Fibroblast of lung (primary cell): ENCODE measurements around the gene AHR. TPM values are rescaled to one million over a fixed set of nuclear protein-coding genes. Genes with fewer than 3 reads are reported as not detected.
A peak's percentile ranks its signal among the peaks of the same experiment; 100 is the strongest.
"Not testable (repeated sequence)": the region's sequence is repeated elsewhere in the genome, so short reads cannot be mapped to it uniquely, and the experiment has no call there.

Experiments used
- DNase-seq, 2 donors: peaks; one replicate each; pipeline versions ENCODE4 v3.0.0 to v3.0.0-alpha.2; 2010; ENCODE audit warnings: low read depth in 2 of 2
- H2AFZ ChIP-seq: 2 replicates; pipeline ENCODE4 v1.5.1; 2012; ENCODE audit warnings: low read length, control low read depth, inconsistent platforms
- H3K27ac ChIP-seq: 2 replicates; pipeline ENCODE4 v1.5.1; 2011; ENCODE audit warnings: low read length, control low read depth; ENCODE audit not compliant: insufficient read depth
- H3K27me3 ChIP-seq: 2 replicates; pipeline ENCODE4 v1.5.1; 2011; ENCODE audit warnings: mild to moderate bottlenecking, low read length; ENCODE audit not compliant: control insufficient read depth, insufficient read depth
- H3K36me3 ChIP-seq: 2 replicates; pipeline ENCODE4 v1.5.1; 2011; ENCODE audit warnings: low read length; ENCODE audit not compliant: control insufficient read depth, insufficient read depth
- H3K4me1 ChIP-seq: 2 replicates; pipeline ENCODE4 v1.5.1; 2011; ENCODE audit warnings: low read length; ENCODE audit not compliant: control insufficient read depth, insufficient read depth; ENCODE audit errors: extremely low read depth
- H3K4me2 ChIP-seq: 2 replicates; pipeline ENCODE4 v1.5.1; 2011; ENCODE audit warnings: low read length, control low read depth; ENCODE audit not compliant: insufficient read depth; ENCODE audit errors: extremely low read depth
- H3K4me3 ChIP-seq, 4 experiments: fragments of 200-600 bp in 1 of 4; sonication (generic) in 1 of 4; replicated peaks in 1 of 4; 2 replicates each; pipeline ENCODE4 v1.5.1; 2011 to 2016; ENCODE audit warnings: low read length in 4 of 4, low read depth in 3 of 4, mild to moderate bottlenecking in 3 of 4, control low read depth in 2 of 4, inconsistent platforms in 1 of 4, mixed read lengths in 1 of 4; ENCODE audit not compliant: insufficient read depth in 1 of 4; ENCODE audit errors: control extremely low read depth in 1 of 4
- H3K79me2 ChIP-seq: 2 replicates; pipeline ENCODE4 v1.5.1; 2012; ENCODE audit warnings: mild to moderate bottlenecking, low read length, inconsistent platforms; ENCODE audit not compliant: control insufficient read depth, insufficient read depth
- H3K9ac ChIP-seq: 2 replicates; pipeline ENCODE4 v1.5.1; 2011; ENCODE audit warnings: mild to moderate bottlenecking, low read length, control low read depth; ENCODE audit not compliant: insufficient read depth
- H3K9me3 ChIP-seq: 2 replicates; pipeline ENCODE4 v1.5.1; 2012; ENCODE audit warnings: low read depth, low read length; ENCODE audit not compliant: control insufficient read depth, insufficient read depth
- H4K20me1 ChIP-seq: 2 replicates; pipeline ENCODE4 v1.5.1; 2011; ENCODE audit warnings: low read length; ENCODE audit not compliant: control insufficient read depth, insufficient read depth; ENCODE audit errors: extremely low read depth
- CTCF ChIP-seq, 2 donors: IDR thresholded peaks in 1 of 2; conservative IDR thresholded peaks in 1 of 2; 1 replicate in 1 of 2; 2 replicates in 1 of 2; pipeline ENCODE4 v1.5.1; 2011 to 2012; ENCODE audit warnings: low read length in 2 of 2, control low read depth in 1 of 2, inconsistent platforms in 1 of 2, low read depth in 1 of 2, mild to moderate bottlenecking in 1 of 2
- EZH2 ChIP-seq: IDR thresholded peaks from 2 replicates; pipeline ENCODE4 v1.5.1; 2012; ENCODE audit warnings: low read length, control low read depth, mild to moderate bottlenecking; ENCODE audit errors: missing control alignments
- polyA plus RNA-seq, 2 donors: library from polyadenylated mRNA; depleted of rRNA in 1 of 2; stranded (reverse) in 1 of 2; unstranded in 1 of 2; fragments of >200 nt; gene quantifications; 2 replicates each; pipeline ENCODE4 v1.2.1, GENCODE V29; 2011 to 2012; ENCODE audit warnings: missing spikeins in 1 of 2
- total RNA-seq: library from RNA; depleted of rRNA; stranded (reverse); fragments of >200 nt; gene quantifications from 2 replicates; pipeline ENCODE4 v1.2.1, GENCODE V29; 2014

Gene AHR
- total and polyA plus RNA-seq, 2 donors (not counting 1 experiment from before 2014, with no cell fraction given), result 15.4 to 84.4 TPM

DNA sequence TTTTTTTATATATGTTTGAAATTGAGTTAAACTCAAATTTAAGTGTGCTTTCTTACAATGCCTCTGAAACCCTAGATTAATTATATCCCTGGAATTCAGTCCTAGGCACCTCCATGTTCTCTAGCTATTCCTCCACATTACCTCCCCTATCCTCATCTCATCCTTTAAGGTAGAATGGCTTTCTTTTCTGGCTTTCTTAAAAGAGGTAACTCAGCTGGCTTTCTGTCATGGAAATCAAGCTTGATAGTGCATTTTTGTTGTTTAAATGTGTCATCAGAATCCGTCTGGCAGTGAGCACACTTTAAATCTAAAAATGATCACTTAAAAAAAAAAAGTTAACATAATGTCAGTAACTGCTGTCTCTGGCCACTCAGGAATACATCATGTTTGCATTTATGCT lies 42.2 kb downstream of the AHR start:
- no peak for TF ChIP-seq EZH2
- TF ChIP-seq CTCF (conservative IDR thresholded peaks at IDR 0.05 in 1 of 2, IDR thresholded peaks at IDR 0.05 in 1 of 2; ENCODE audit: low read depth in 1 of 2, low read length in 2 of 2), result no peak
- Histone ChIP-seq H3K36me3 (peaks cover 2% of the 10 kb centered on the region), H3K27me3 (no peaks in the 10 kb centered on the region), H4K20me1 (no peaks in the 10 kb centered on the region), H3K4me3 (no peak overlapping the region), H3K9me3 (no peaks in the 10 kb centered on the region), H3K9ac (no peak overlapping the region), H3K27ac (no peak overlapping the region), H3K79me2 (peaks cover 7% of the 10 kb centered on the region), H2AFZ (no peak overlapping the region), H3K4me1 (peaks cover 2% of the 10 kb centered on the region), H3K4me2 (no peak overlapping the region)
- DNase-seq, result no peak

- Histone ChIP-seq H3K27me3 (no peaks in the 10 kb centered on the region), H4K20me1 (no peaks in the 10 kb centered on the region), H3K9ac (no peak overlapping the region), H2AFZ (no peak overlapping the region), H3K36me3 (peaks cover 2% of the 10 kb centered on the region), H3K4me2 (peak overlapping the region; percentile 54), H3K9me3 (no peaks in the 10 kb centered on the region), H3K79me2 (peaks cover 7% of the 10 kb centered on the region), H3K27ac (no peak overlapping the region), H3K4me1 (peaks cover 2% of the 10 kb centered on the region), H3K4me3 (no peak overlapping the region)
- DNase-seq, result peak in 1 of 2 donors; percentile 37
- TF ChIP-seq CTCF (conservative IDR thresholded peaks at IDR 0.05 in 1 of 2, IDR thresholded peaks at IDR 0.05 in 1 of 2; ENCODE audit: low read depth in 1 of 2, low read length in 2 of 2) (no peak), EZH2 (no peak)
Observed at GRCh38 chr7:17342756-17343155, 44.3 kb downstream of the AHR start.

- Histone ChIP-seq H4K20me1 (no peaks in the 10 kb centered on the region), H3K4me3 (no peak overlapping the region), H3K9ac (no peak overlapping the region), H3K4me2 (no peak overlapping the region), H3K36me3 (no peaks in the 10 kb centered on the region), H3K27ac (no peak overlapping the region), H3K27me3 (no peaks in the 10 kb centered on the region), H3K9me3 (no peaks in the 10 kb centered on the region), H3K4me1 (peaks cover 2% of the 10 kb centered on the region), H3K79me2 (no peaks in the 10 kb centered on the region), H2AFZ (no peak overlapping the region)
- TF ChIP-seq CTCF (conservative IDR thresholded peaks at IDR 0.05 in 1 of 2, IDR thresholded peaks at IDR 0.05 in 1 of 2; ENCODE audit: low read depth in 1 of 2, low read length in 2 of 2) (no peak), EZH2 (no peak)
- DNase-seq, result peak in 1 of 2 donors; percentile 77
Observed at GRCh38 chr7:17347401-17347800, 48.9 kb downstream of the AHR start.

DNA sequence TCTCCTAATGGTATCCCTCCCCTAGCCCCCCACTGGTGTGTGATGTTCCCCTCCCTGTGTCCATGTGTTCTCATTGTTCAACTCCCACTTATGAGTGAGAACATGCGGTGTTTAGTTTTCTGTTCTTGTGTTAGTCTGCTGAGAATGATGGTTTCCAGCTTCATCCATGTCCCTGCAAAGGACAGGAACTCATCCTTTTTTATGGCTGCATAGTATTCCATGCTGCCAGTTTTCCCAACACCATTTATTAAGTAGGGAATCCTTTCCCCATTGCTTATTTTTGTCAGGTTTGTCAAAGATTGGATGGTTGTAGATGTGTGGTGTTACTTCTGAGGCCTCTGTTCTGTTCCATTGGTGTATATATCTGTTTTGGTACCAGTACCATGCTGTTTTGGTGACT lies 50.5 kb downstream of the AHR start:
- H3K27ac ChIP-seq, H4K20me1 ChIP-seq, H3K9me3 ChIP-seq, H3K4me3 ChIP-seq, DNase-seq, H3K36me3 ChIP-seq, H3K4me2 ChIP-seq, H3K4me1 ChIP-seq, H2AFZ ChIP-seq, H3K27me3 ChIP-seq, H3K79me2 ChIP-seq, H3K9ac ChIP-seq: not testable (repeated sequence)

GRCh38 chr7:17350321-17350720 lies 51.9 kb downstream of the AHR start:
- H3K79me2 ChIP-seq, H3K4me2 ChIP-seq, H3K4me3 ChIP-seq, H3K27me3 ChIP-seq, H3K9ac ChIP-seq, H4K20me1 ChIP-seq, H3K27ac ChIP-seq, H2AFZ ChIP-seq, H3K4me1 ChIP-seq, DNase-seq, H3K36me3 ChIP-seq, H3K9me3 ChIP-seq: not testable (repeated sequence)
